K562 (cell line): ENCODE data around the gene THADA. TPM values are rescaled to one million over a fixed set of nuclear protein-coding genes. Genes with fewer than 3 reads are reported as not detected.

Experiments used
- ATAC-seq: fragments of 200-7000 bp; cut with Tn5 transposase; 3 replicates; pipeline ENCODE4 v1.9.1; 2020; ENCODE audit warnings: moderate library complexity
- BruUV-seq: library from RNA; stranded (reverse); fragments of 400-500 nt; replicated peaks from 2 replicates; lab custom pipeline; 2021; lab: Mats Ljungman, UMichigan
- CTCF ChIA-PET: fragments of 300-600 bp; formaldehyde crosslinking; extraction: SDS; loops from one replicate; lab custom pipeline; 2021; ENCODE audit warnings: low intra/inter-chr PET ratio; lab: Yijun Ruan, JAX
- POLR2A ChIA-PET: fragments of 300-600, 350-650 bp; sonication (Branson Sonifier 250); formaldehyde crosslinking; extraction: SDS; loops from one replicate; lab custom pipeline; 2021; ENCODE audit warnings: antibody characterized with exemption, inconsistent platforms; lab: Yijun Ruan, JAX
- DNase-seq, 4 experiments: peaks; one replicate each; pipeline versions ENCODE4 v3.0.0 to v3.0.0-alpha.2; 2011 to 2018; ENCODE audit warnings: low spot score in 3 of 4, mixed read lengths in 3 of 4; ENCODE audit errors: extremely low read depth in 1 of 4
- FAIRE-seq: peaks from 2 replicates; lab custom pipeline; 2011; peaks lifted over from hg19 to GRCh38; lab: Jason Lieb, UNC
- H2AFZ ChIP-seq: 2 replicates; pipeline ENCODE4 v1.6.0; 2011; ENCODE audit warnings: low read depth, low read length, control low read depth, inconsistent platforms
- H3K27ac ChIP-seq: fragments of 200-600 bp; 3 replicates; pipeline ENCODE4 v1.8.0; 2011; ENCODE audit warnings: low read depth, mild to moderate bottlenecking, control low read depth, inconsistent platforms, low read length, moderate library complexity, mixed read lengths; ENCODE audit errors: extremely low read depth
- H3K27me3 ChIP-seq, 2 experiments: fragments of 300-600 bp in 1 of 2; 2 replicates in 1 of 2; 3 replicates in 1 of 2; pipeline versions ENCODE4 v1.6.0 to v1.8.0; 2011; ENCODE audit warnings: inconsistent platforms in 2 of 2, low read length in 2 of 2, mild to moderate bottlenecking in 1 of 2, mixed read lengths in 1 of 2, moderate library complexity in 1 of 2; ENCODE audit not compliant: control insufficient read depth in 2 of 2, insufficient read depth in 2 of 2
- H3K36me3 ChIP-seq: fragments of 300-600 bp; 3 replicates; pipeline ENCODE4 v1.8.0; 2011; ENCODE audit warnings: mild to moderate bottlenecking, low read length, inconsistent platforms; ENCODE audit not compliant: control insufficient read depth, insufficient read depth
- H3K4me1 ChIP-seq, 2 experiments: fragments of 200-600 bp in 1 of 2; replicated peaks in 1 of 2; 2 replicates in 1 of 2; 3 replicates in 1 of 2; pipeline versions ENCODE4 v1.5.1 to v1.8.0; 2011; ENCODE audit warnings: inconsistent platforms in 2 of 2, low read length in 2 of 2, mild to moderate bottlenecking in 1 of 2, mixed read lengths in 1 of 2, moderate library complexity in 1 of 2; ENCODE audit not compliant: control insufficient read depth in 2 of 2, insufficient read depth in 2 of 2
- H3K4me2 ChIP-seq: 2 replicates; pipeline ENCODE4 v1.6.1; 2011; ENCODE audit warnings: low read length, control low read depth, inconsistent platforms, mixed read lengths; ENCODE audit not compliant: insufficient read depth
- H3K4me3 ChIP-seq: fragments of 200-600 bp; sonication (generic), shearing (Covaris generic); 2 replicates; pipeline ENCODE4 v1.5.1; 2016; ENCODE audit warnings: control low read depth, inconsistent platforms
- H3K79me2 ChIP-seq: fragments of 200-600 bp; 3 replicates; pipeline ENCODE4 v1.8.0; 2011; ENCODE audit warnings: low read length, inconsistent platforms; ENCODE audit not compliant: control insufficient read depth, insufficient read depth
- H3K9ac ChIP-seq, 2 experiments: 2 replicates each; pipeline versions ENCODE4 v1.6.0 to v1.6.1; 2011; ENCODE audit warnings: low read depth in 2 of 2, low read length in 2 of 2, control low read depth in 1 of 2, inconsistent platforms in 1 of 2, mild to moderate bottlenecking in 1 of 2, mixed read lengths in 1 of 2; ENCODE audit not compliant: insufficient read depth in 1 of 2
- H3K9me1 ChIP-seq: one replicate; pipeline ENCODE4 v1.6.0; 2011; ENCODE audit warnings: inconsistent platforms, mild to moderate bottlenecking, low read length, moderate library complexity; ENCODE audit not compliant: control insufficient read depth, insufficient read depth
- H3K9me3 ChIP-seq: replicated peaks from 2 replicates; pipeline ENCODE4 v1.5.1; 2011; ENCODE audit warnings: low read depth, low read length, inconsistent platforms; ENCODE audit not compliant: control insufficient read depth, insufficient read depth
- H4K20me1 ChIP-seq: replicated peaks from 2 replicates; pipeline ENCODE4 v1.6.1; 2011; ENCODE audit warnings: low read length, inconsistent platforms, mixed read lengths; ENCODE audit not compliant: control insufficient read depth, insufficient read depth
- DDX20 ChIP-seq: fragments of 450-650 bp; IDR thresholded peaks from 2 replicates; pipeline ENCODE4 v1.6.1; 2016; ENCODE audit warnings: missing genetic modification characterization, low read depth, mild to moderate bottlenecking, missing compliant biosample characterization, moderate library complexity
- HDAC8 ChIP-seq: fragments of 450-650 bp; IDR thresholded peaks from 2 replicates; pipeline ENCODE4 v1.6.1; 2016; ENCODE audit warnings: mild to moderate bottlenecking, missing genetic modification characterization, moderate library complexity, missing compliant biosample characterization
- HSF4 ChIP-seq: fragments of 250-450 bp; sonication (Bioruptor Pico); IDR thresholded peaks from 2 replicates; pipeline ENCODE4 v2.1.2; 2022; ENCODE audit warnings: mild to moderate bottlenecking, moderate library complexity, borderline replicate concordance
- KLF1 ChIP-seq: fragments of 450-650 bp; IDR thresholded peaks from 2 replicates; pipeline ENCODE4 v1.6.1; 2016; ENCODE audit warnings: missing genetic modification characterization, missing compliant biosample characterization
- MCM3 ChIP-seq: fragments of 450-650 bp; IDR thresholded peaks from 2 replicates; pipeline ENCODE4 v1.6.1; 2016
- MLLT1 ChIP-seq, 2 experiments: fragments of 450-650 bp; IDR thresholded peaks; 2 replicates each; pipeline ENCODE4 v1.6.1; 2016
- PURB ChIP-seq: sonication (generic); formaldehyde crosslinking; IDR thresholded peaks from 2 replicates; pipeline ENCODE4 v1.9.0; 2021; ENCODE audit warnings: low read depth, mild to moderate bottlenecking, missing genetic modification reagents
- RCOR1 ChIP-seq, 2 experiments: IDR thresholded peaks; 2 replicates each; pipeline ENCODE4 v1.6.1; 2012; ENCODE audit warnings: low read depth in 2 of 2, low read length in 2 of 2, borderline replicate concordance in 1 of 2, improper control_type of control experiment in 1 of 2
- RERE ChIP-seq: sonication (generic); formaldehyde crosslinking; IDR thresholded peaks from 2 replicates; pipeline ENCODE4 v1.8.0; 2023; ENCODE audit warnings: missing genetic modification reagents, mild to moderate bottlenecking, borderline replicate concordance
- SMAD1 ChIP-seq: fragments of 150-350 bp; IDR thresholded peaks from 2 replicates; pipeline ENCODE4 v1.6.1; 2014; ENCODE audit warnings: low read length, low read depth; ENCODE audit not compliant: partially characterized antibody
- SP1 ChIP-seq: sonication (generic); formaldehyde crosslinking; IDR thresholded peaks from 2 replicates; pipeline ENCODE4 v1.8.1; 2022; ENCODE audit warnings: mild to moderate bottlenecking, missing genetic modification reagents
- ZKSCAN8 ChIP-seq: fragments of 200-800 bp; sonication (Bioruptor generic); IDR thresholded peaks from 2 replicates; pipeline ENCODE4 v1.6.1; 2016; ENCODE audit warnings: missing genetic modification characterization, missing compliant biosample characterization
- WGBS: fragments of 100-300 bp; shearing (Covaris generic); methylation state at CpG from one replicate; pipeline ENCODE4 v1.1.6; 2016; ENCODE audit warnings: low coverage, mixed read lengths; ENCODE audit not compliant: insufficient coverage; ENCODE audit errors: missing lambda C conversion rate; 5-methylcytosine and 5-hydroxymethylcytosine counted together
- in situ Hi-C: fragments of 300-500 bp; cut with MboI; formaldehyde crosslinking; loops from 4 replicates; pipeline ENCODE4 v1.15.0; 2018; ENCODE audit warnings: inconsistent platforms, mixed read lengths
- intact Hi-C: fragments of 100-400 bp; cut with micrococcal nuclease; formaldehyde crosslinking; loops from 2 replicates; pipeline ENCODE4 v1.14.2; 2022
- polyA plus RNA-seq, 8 experiments: library from polyadenylated mRNA; depleted of rRNA in 4 of 8; stranded (reverse) in 5 of 8; unstranded in 3 of 8; fragments of >200 nt; fragmentation: Nextera tagmentation in 2 of 8; fragmentation: Illumina TruSeq in 1 of 8; extraction: Ambion mirVana in 2 of 8; extraction: Trizol in 1 of 8; gene quantifications; 2 replicates each; pipeline versions ENCODE4 v1.2.1 to v1.2.3, GENCODE V29; 2011 to 2014; ENCODE audit warnings: inconsistent platforms in 1 of 8, missing spikeins in 1 of 8
- total RNA-seq, 7 experiments: library from RNA; depleted of rRNA in 6 of 7; stranded (reverse); fragments of >200 nt in 6 of 7; fragmentation: Illumina TruSeq in 2 of 7; extraction: Trizol in 2 of 7; gene quantifications; 2 replicates each; pipeline versions ENCODE4 v1.2.1 to v1.2.3, GENCODE V29; 2011 to 2021; ENCODE audit warnings: low replicate concordance in 1 of 7
- TF ChIP-seq, protein P1 (sequence below): sonication (generic); formaldehyde crosslinking; IDR thresholded peaks from 2 replicates; pipeline ENCODE4 v1.8.0; 2022; ENCODE audit warnings: mild to moderate bottlenecking, missing genetic modification reagents

Gene THADA
- total and polyA plus RNA-seq, 9 of the 15 experiments (the other 6 are each of a cell fraction or from before 2014, with no cell fraction given) = 17.8 to 34.7 (median 31.9) TPM

GRCh38 chr2:43537137-43537536, 58.7 kb downstream of the THADA start:
- in situ Hi-C loops = no loop called here
- no peaks in the 10 kb centered on the region for H4K20me1 ChIP-seq
- peaks cover 21% of the 10 kb centered on the region; the same call in 2 of the 3 replicates for H3K36me3 ChIP-seq
- DNase-seq (no peak), FAIRE-seq (no peak), ATAC-seq (no peak)
- no peak overlapping the region for H3K27ac ChIP-seq
- BruUV-seq = no TSS peak
- H2AFZ ChIP-seq = no peak overlapping the region
- peaks cover 0 to 4% of the 10 kb centered on the region in 2 experiments; a peak in 1 of 5 replicates for H3K4me1 ChIP-seq
- no peak overlapping the region for H3K4me2 ChIP-seq
- ChIA-PET POLR2A (interaction anchor here (0.6 to 3.2 kb wide), 2 partner anchors 8 to 147 kb away, joined by 3 to 19 read pairs; no protein-coding TSS in a partner anchor), CTCF (no interaction called here)
- no peak for TF ChIP-seq RCOR1 (IDR thresholded peaks at IDR 0.05; ENCODE audit: borderline replicate concordance in 1 of 2, low read depth in 2 of 2, low read length in 2 of 2)
- TF ChIP-seq MCM3 = no peak
- TF ChIP-seq, protein P1, sequence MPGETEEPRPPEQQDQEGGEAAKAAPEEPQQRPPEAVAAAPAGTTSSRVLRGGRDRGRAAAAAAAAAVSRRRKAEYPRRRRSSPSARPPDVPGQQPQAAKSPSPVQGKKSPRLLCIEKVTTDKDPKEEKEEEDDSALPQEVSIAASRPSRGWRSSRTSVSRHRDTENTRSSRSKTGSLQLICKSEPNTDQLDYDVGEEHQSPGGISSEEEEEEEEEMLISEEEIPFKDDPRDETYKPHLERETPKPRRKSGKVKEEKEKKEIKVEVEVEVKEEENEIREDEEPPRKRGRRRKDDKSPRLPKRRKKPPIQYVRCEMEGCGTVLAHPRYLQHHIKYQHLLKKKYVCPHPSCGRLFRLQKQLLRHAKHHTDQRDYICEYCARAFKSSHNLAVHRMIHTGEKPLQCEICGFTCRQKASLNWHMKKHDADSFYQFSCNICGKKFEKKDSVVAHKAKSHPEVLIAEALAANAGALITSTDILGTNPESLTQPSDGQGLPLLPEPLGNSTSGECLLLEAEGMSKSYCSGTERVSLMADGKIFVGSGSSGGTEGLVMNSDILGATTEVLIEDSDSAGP (CRISPR knock-in tag) = no peak
- no peak for TF ChIP-seq SMAD1
- TF ChIP-seq DDX20 (tag) = no peak
- TF ChIP-seq MLLT1 (IDR thresholded peaks at IDR 0.05) = no peak
- no peak for TF ChIP-seq HSF4 (CRISPR knock-in tag)
- TF ChIP-seq HDAC8 (tag) = no peak
- no peak for TF ChIP-seq RERE (CRISPR knock-in tag)
- TF ChIP-seq ZKSCAN8 = no peak
- no peak for TF ChIP-seq SP1 (CRISPR knock-in tag)
- no peak for TF ChIP-seq PURB (CRISPR knock-in tag)
- TF ChIP-seq KLF1 (tag) = no peak
- H3K9me1 ChIP-seq = no peaks in the 10 kb centered on the region
- H3K9ac ChIP-seq = no peak overlapping the region
- H3K9me3 ChIP-seq = no peaks in the 10 kb centered on the region
- H3K79me2 ChIP-seq = no peaks in the 10 kb centered on the region
- intact Hi-C loops = no loop called here
- H3K4me3 ChIP-seq = no peak overlapping the region
- no peaks in the 10 kb centered on the region for H3K27me3 ChIP-seq
- WGBS = 82% methylated on average over 2 of the region's 2 CpGs
